H9 (cell line): ENCODE results near the gene MAPKAPK2. TPM values are rescaled to one million over a fixed set of nuclear protein-coding genes. Genes with fewer than 3 reads are reported as not detected.

Source experiments
- DNase-seq: peaks from one replicate; pipeline ENCODE4 v3.0.0-alpha.2; 2017
- H2AFZ ChIP-seq: one replicate; pipeline ENCODE4 v1.6.1; 2013; ENCODE audit warnings: mild to moderate bottlenecking, low read length, control low read depth, moderate library complexity
- H2AK5ac ChIP-seq: 2 replicates; pipeline ENCODE4 v1.6.1; 2013; ENCODE audit warnings: low read length, control low read depth, mixed read lengths; ENCODE audit not compliant: insufficient read length
- H2BK120ac ChIP-seq: one replicate; pipeline ENCODE4 v1.6.1; 2013; ENCODE audit warnings: low read depth, mild to moderate bottlenecking, low read length, control low read depth, inconsistent platforms; ENCODE audit not compliant: poor library complexity, severe bottlenecking
- H2BK12ac ChIP-seq: 2 replicates; pipeline ENCODE4 v1.6.1; 2013; ENCODE audit warnings: low read length, control low read depth, mixed read lengths, low read depth; ENCODE audit not compliant: insufficient read length
- H2BK15ac ChIP-seq: 2 replicates; pipeline ENCODE4 v1.6.1; 2013; ENCODE audit warnings: low read depth, low read length, control low read depth
- H2BK20ac ChIP-seq: one replicate; pipeline ENCODE4 v1.6.1; 2013; ENCODE audit warnings: low read depth, mild to moderate bottlenecking, low read length, control low read depth, inconsistent platforms; ENCODE audit not compliant: poor library complexity, severe bottlenecking
- H2BK5ac ChIP-seq: 2 replicates; pipeline ENCODE4 v1.6.1; 2013; ENCODE audit warnings: low read length, control low read depth, mixed read lengths; ENCODE audit not compliant: insufficient read length
- H3K14ac ChIP-seq: 2 replicates; pipeline ENCODE4 v1.6.1; 2013; ENCODE audit warnings: low read length, control low read depth; ENCODE audit not compliant: insufficient read depth
- H3K18ac ChIP-seq: 2 replicates; pipeline ENCODE4 v1.6.1; 2013; ENCODE audit warnings: low read depth, mild to moderate bottlenecking, mixed read lengths, low read length, control low read depth; ENCODE audit not compliant: insufficient read length
- H3K23ac ChIP-seq: 2 replicates; pipeline ENCODE4 v1.6.1; 2013; ENCODE audit warnings: low read length, control low read depth, mixed read lengths, low read depth; ENCODE audit not compliant: insufficient read length
- H3K23me2 ChIP-seq: 2 replicates; pipeline ENCODE4 v1.6.1; 2013; ENCODE audit warnings: low read depth, mild to moderate bottlenecking, mixed read lengths, low read length, control low read depth; ENCODE audit not compliant: insufficient read length, poor library complexity, severe bottlenecking
- H3K27ac ChIP-seq: 2 replicates; pipeline ENCODE4 v1.5.1; 2013; ENCODE audit warnings: low read length, control low read depth, mixed read lengths, low read depth; ENCODE audit not compliant: insufficient read length
- H3K27me3 ChIP-seq: 2 replicates; pipeline ENCODE4 v1.6.1; 2013; ENCODE audit warnings: low read length, control low read depth, inconsistent platforms; ENCODE audit not compliant: insufficient read depth
- H3K4ac ChIP-seq: 2 replicates; pipeline ENCODE4 v1.6.1; 2013; ENCODE audit warnings: low read depth, mild to moderate bottlenecking, control low read depth, inconsistent platforms, low read length, moderate library complexity
- H3K4me1 ChIP-seq: 2 replicates; pipeline ENCODE4 v1.6.1; 2013; ENCODE audit warnings: low read length, control low read depth, inconsistent platforms; ENCODE audit not compliant: insufficient read depth
- H3K4me2 ChIP-seq: 2 replicates; pipeline ENCODE4 v1.6.1; 2013; ENCODE audit warnings: low read length, control low read depth, mixed read lengths; ENCODE audit not compliant: insufficient read length, insufficient read depth
- H3K56ac ChIP-seq: 2 replicates; pipeline ENCODE4 v1.6.1; 2013; ENCODE audit warnings: low read depth, mild to moderate bottlenecking, mixed read lengths, low read length, control low read depth; ENCODE audit not compliant: insufficient read length
- H3K79me1 ChIP-seq: 2 replicates; pipeline ENCODE4 v1.6.1; 2013; ENCODE audit warnings: low read depth, mild to moderate bottlenecking, moderate library complexity, low read length, control low read depth, inconsistent platforms; ENCODE audit not compliant: insufficient read depth, poor library complexity, severe bottlenecking
- H3K79me2 ChIP-seq: 2 replicates; pipeline ENCODE4 v1.6.1; 2013; ENCODE audit warnings: low read length, control low read depth, inconsistent platforms; ENCODE audit not compliant: insufficient read depth
- H3K9ac ChIP-seq: 2 replicates; pipeline ENCODE4 v1.6.1; 2013; ENCODE audit warnings: low read length, control low read depth, mixed read lengths; ENCODE audit not compliant: insufficient read length; ENCODE audit errors: extremely low read depth
- H3K9me3 ChIP-seq: one replicate; pipeline ENCODE4 v1.6.1; 2013; ENCODE audit warnings: low read depth, low read length, inconsistent platforms; ENCODE audit not compliant: control insufficient read depth
- H3T11ph ChIP-seq: one replicate; pipeline ENCODE4 v1.6.1; 2013; ENCODE audit warnings: mild to moderate bottlenecking, low read length, control low read depth, inconsistent platforms
- H4K20me1 ChIP-seq: one replicate; pipeline ENCODE4 v1.6.1; 2013; ENCODE audit not compliant: control insufficient read depth, insufficient read length, insufficient read depth
- H4K5ac ChIP-seq: 2 replicates; pipeline ENCODE4 v1.6.1; 2013; ENCODE audit warnings: low read depth, mild to moderate bottlenecking, mixed read lengths, low read length, control low read depth; ENCODE audit not compliant: insufficient read length
- H4K8ac ChIP-seq: replicated peaks from 2 replicates; pipeline ENCODE4 v1.6.1; 2013; ENCODE audit warnings: low read length, control low read depth, mixed read lengths, low read depth; ENCODE audit not compliant: insufficient read length
- H4K91ac ChIP-seq: 2 replicates; pipeline ENCODE4 v1.6.1; 2013; ENCODE audit warnings: low read depth, mild to moderate bottlenecking, moderate library complexity, mixed read lengths, low read length, control low read depth; ENCODE audit not compliant: insufficient read length
- H3K27ac Mint-ChIP-seq, 3 experiments: 2 replicates in 2 of 3; 3 replicates in 1 of 3; pipeline ENCODE4 v1.8.0; 2020 to 2021; ENCODE audit warnings: mixed read lengths in 3 of 3, mild to moderate bottlenecking in 1 of 3, moderate library complexity in 1 of 3
- H3K27me3 Mint-ChIP-seq: 2 replicates; pipeline ENCODE4 v1.8.0; 2021; ENCODE audit warnings: low read depth, mild to moderate bottlenecking, moderate library complexity, mixed read lengths
- H3K36me3 Mint-ChIP-seq, 3 experiments: 2 replicates in 2 of 3; 3 replicates in 1 of 3; pipeline ENCODE4 v1.8.0; 2020 to 2021; ENCODE audit warnings: low read depth in 3 of 3, mixed read lengths in 3 of 3; ENCODE audit not compliant: insufficient read depth in 1 of 3
- H3K4me1 Mint-ChIP-seq, 2 experiments: 2 replicates each; pipeline ENCODE4 v1.8.0; 2020; ENCODE audit warnings: mixed read lengths in 2 of 2
- H3K4me3 Mint-ChIP-seq, 2 experiments: 2 replicates in 1 of 2; 3 replicates in 1 of 2; pipeline ENCODE4 v1.8.0; 2020 to 2021; ENCODE audit warnings: mild to moderate bottlenecking in 2 of 2, mixed read lengths in 2 of 2, moderate library complexity in 1 of 2
- H3K9me3 Mint-ChIP-seq, 2 experiments: 2 replicates in 1 of 2; 3 replicates in 1 of 2; pipeline ENCODE4 v1.8.0; 2020; ENCODE audit warnings: mild to moderate bottlenecking in 2 of 2, mixed read lengths in 2 of 2, moderate library complexity in 1 of 2
- CTCF ChIP-seq: fragments of 200-600 bp; sonication (generic); conservative IDR thresholded peaks from 3 replicates; pipeline ENCODE4 v1.8.0; 2021; ENCODE audit warnings: antibody characterized with exemption, mild to moderate bottlenecking
- WGBS: extraction: QIAGEN DNeasy Blood & Tissue Kit; methylation state at CpG from one replicate; pipeline ENCODE4 v1.1.7; 2013; ENCODE audit warnings: missing lambda C conversion rate, low lambda C conversion rate, mixed read lengths; ENCODE audit not compliant: insufficient read length; ENCODE audit errors: extremely low coverage; 5-methylcytosine and 5-hydroxymethylcytosine counted together
- total RNA-seq: library from RNA; stranded (reverse); gene quantifications from 2 replicates; pipeline ENCODE4 v1.2.1, GENCODE V29; 2021

MAPKAPK2 gene
- total RNA-seq, 1 experiment from 2014 or later: 50.1 TPM

GRCh38 chr1:206656936-206657335 is 27.8 kb upstream of the MAPKAPK2 start:
- H4K5ac ChIP-seq: no peak overlapping the region
- no peak for TF ChIP-seq CTCF
- H2AK5ac ChIP-seq: no peak overlapping the region
- H3K27ac ChIP-seq: no peak overlapping the region
- H3K9me3 ChIP-seq: no peaks in the 10 kb centered on the region
- H4K20me1 ChIP-seq: no peaks in the 10 kb centered on the region
- H3T11ph ChIP-seq: no peak overlapping the region
- H3K4me3 Mint-ChIP-seq: no peak overlapping the region
- no peak overlapping the region for H2BK120ac ChIP-seq
- no peak overlapping the region for H4K91ac ChIP-seq
- H3K4ac ChIP-seq: no peak overlapping the region
- H2AFZ ChIP-seq: no peak overlapping the region
- no peak overlapping the region for H4K8ac ChIP-seq
- no peak overlapping the region for H3K23ac ChIP-seq
- WGBS: no CpG with 5 or more reads among the region's 3 CpGs
- H3K79me1 ChIP-seq: no peaks in the 10 kb centered on the region
- H3K27ac Mint-ChIP-seq: no peak overlapping the region
- no peak overlapping the region for H2BK5ac ChIP-seq
- H3K4me2 ChIP-seq: no peak overlapping the region
- H3K4me1 ChIP-seq: peaks cover 4% of the 10 kb centered on the region
- H3K18ac ChIP-seq: no peak overlapping the region
- no peaks in the 10 kb centered on the region for H3K79me2 ChIP-seq
- no peak overlapping the region for H2BK20ac ChIP-seq
- H3K9ac ChIP-seq: no peak overlapping the region
- peaks cover 14 to 16% of the 10 kb centered on the region in 2 experiments for H3K4me1 Mint-ChIP-seq
- DNase-seq: no peak
- no peak overlapping the region for H3K14ac ChIP-seq
- no peak overlapping the region for H2BK12ac ChIP-seq
- H3K9me3 Mint-ChIP-seq: no peaks in the 10 kb centered on the region
- no peaks in the 10 kb centered on the region; a peak in 1 of 7 replicates for H3K36me3 Mint-ChIP-seq
- H3K27me3 Mint-ChIP-seq: peaks cover 53% of the 10 kb centered on the region
- no peak overlapping the region for H3K56ac ChIP-seq
- no peaks in the 10 kb centered on the region for H3K23me2 ChIP-seq
- peaks cover 2% of the 10 kb centered on the region; the same call in 1 of the 2 replicates for H3K27me3 ChIP-seq
- H2BK15ac ChIP-seq: no peak overlapping the region
